NCI-H1105 treated with DMSO at 0.1 percent for 48 hours (cell line): Measurements from ENCODE around the gene SDK1.

ENCODE experiments used
- DNase-seq: peaks from one replicate; lab custom pipeline; 2025; lab: John Stamatoyannopoulos, UW

The SDK1 gene

DNA sequence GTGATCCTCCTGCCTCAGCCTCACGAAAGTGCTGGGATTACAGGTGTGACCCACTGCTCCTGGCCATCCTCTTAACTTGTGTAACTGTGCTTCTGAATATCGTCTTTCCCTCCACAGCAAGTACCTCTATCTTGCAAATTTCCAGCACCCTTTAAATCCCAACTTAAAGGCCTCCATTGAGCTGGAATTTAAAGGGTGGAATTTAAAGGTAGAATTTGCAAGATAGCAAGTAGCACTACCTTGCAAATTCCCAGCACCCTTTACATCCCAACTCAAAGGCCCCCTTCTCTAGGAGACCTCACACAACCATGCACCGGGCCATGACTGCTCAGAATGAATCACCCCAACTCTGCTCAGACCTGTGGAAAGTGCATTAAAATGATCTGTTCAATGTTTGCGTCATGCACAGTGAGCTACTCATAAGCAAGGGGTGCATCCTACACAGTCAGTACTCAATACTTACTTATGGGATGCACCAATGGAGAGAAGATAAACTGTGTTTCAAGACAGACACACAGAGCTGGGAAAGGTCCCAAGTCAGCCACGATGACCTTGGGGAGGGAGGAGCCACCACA lies 17.8 kb upstream of the SDK1 start:
- no peak for DNase-seq

DNA sequence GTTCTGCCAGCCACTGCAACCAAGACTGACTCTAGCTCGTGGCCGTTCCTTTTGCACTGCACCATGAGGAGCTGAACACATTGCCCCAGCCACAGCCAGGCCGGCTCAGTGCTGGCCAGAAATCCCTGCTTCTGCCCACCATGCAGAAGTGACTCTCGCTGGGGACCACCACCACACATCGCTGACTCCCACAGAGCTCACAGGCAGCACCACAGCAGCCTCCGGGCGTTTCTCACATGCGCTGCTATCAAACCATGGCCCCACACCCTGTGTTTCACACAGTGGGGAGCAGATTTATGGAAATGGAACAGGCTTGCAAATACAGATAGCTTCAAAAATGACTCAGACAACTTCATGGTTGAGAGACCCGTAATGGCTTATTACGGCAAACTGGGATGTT lies 15.4 kb upstream of the SDK1 start:
- DNase-seq = no peak

DNA sequence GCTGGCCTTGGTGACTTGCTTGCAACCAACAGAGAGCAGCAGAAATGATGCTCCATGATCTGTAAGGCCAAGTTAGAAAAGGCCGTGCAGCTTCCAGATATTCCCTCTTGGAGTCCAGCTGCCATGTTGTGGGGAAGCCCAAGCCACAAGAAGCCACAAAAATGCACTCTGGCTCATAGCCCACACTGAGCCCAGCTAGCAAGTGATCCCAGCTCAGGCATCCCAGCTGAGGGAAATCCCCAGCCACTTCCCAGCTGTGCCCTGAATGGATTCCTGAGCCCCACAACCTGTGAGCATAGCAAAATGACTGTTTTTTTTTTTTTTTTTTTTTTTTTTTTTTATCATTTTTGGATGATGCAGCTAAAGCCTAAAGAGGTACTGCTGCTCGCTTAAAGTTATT lies 11.1 kb upstream of the SDK1 start:
- DNase-seq = no peak

DNA sequence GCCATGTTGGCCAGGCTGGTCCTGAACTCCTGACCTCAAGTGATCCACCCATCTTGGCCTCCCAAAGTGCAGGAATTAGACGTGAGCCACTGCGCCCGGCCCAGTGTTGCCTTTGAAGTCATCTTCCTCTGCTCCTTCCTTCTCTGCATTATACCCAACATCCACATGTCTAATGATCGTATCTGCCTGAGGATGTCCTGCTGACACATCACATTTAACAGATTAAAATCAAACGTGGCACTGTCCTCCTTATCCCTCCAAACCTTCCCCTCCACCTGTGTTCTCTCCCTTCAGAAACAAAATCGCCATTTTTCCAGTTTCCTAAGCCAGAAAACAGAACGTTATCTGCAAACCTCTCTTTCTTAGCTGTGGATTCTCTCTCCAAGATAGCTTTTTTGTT lies 8.4 kb upstream of the SDK1 start:
- no peak for DNase-seq

DNA sequence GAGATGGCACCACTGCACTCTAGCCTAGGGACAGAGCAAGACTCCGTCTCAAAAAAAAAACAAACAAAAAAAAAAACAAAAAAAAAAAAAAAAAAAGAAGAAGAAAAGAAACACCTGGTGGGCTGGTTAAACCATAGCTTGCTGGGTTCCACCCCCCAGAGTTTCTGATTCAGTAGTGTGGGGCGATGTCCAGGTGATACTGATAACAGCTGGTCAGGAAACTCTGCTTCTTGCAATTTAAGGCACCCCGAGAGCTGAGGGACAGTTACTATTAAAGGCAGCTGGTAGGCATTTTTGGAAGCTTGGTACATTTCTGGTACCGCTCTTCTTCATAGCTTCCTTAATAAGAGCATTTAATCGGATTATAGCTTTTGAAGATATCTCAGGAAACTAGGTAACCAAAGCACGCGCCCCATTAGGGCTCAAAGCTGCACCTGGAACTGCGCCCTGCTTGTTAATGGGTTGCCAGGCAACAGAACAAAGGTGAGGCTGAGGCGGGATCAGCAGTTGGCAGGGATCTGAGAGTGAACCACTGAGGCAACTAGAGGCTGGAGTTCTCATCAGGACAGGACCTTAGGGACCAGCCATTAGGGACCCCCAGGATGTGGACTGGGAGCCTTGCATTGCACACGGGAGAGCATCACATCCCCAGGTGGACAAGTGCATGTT lies 6.5 kb upstream of the SDK1 start:
- DNase-seq = peak; percentile 88

DNA sequence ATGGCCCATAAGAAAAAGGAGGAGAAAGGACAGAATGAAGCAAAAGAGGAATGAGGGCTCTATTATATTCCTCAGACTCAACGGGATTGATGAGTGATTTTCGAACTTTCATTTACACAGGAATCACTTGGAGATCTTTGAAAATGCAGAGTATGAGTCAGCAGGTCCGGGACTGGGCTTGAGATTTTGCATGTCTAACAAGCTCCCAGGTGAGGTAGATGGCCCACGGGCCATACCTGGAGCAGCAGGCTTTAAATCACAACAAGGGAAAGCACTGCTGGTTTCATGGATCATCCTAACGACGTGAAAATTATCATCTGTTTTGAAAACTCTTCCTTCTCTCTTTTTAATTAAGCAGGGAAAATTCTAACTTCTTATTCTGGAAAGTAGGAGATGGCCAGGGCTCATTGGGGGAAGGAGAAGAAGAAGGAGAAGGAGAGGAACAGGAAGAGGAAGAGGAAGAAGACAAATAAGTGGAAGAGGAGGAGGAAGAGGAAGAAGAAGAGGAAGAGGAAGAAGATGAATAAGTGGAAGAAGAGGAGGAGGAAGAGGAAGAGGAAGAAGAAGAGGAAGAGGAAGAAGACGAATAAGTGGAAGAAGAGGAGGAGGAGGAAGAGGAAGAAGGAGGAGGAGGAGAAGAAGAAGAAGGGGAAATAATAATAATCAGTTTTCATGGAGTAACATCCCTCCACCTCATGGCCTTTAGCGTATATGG lies 3.8 kb upstream of the SDK1 start:
- no peak for DNase-seq

DNA sequence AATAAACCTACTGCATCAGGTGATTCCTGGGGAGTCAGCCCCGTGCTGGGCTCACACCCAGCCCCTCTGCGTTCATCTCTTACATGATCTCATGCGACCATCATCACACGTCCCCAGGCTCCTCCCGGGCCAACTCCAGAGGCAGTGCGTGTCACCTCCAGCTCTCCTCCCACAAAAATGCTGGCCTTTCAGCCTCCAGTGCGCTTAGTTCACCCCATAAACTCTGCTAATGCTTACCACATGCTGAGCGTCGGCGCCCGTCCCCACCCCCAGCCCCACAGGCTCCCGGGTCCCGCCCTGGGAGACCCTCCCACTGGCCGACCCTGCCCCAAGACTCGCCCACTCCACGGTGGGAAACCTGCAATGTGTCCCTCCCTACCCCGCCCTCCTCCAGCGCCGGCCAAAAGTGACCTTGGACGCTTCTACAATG lies 816 bp upstream of the SDK1 start:
- DNase-seq = no peak

DNA sequence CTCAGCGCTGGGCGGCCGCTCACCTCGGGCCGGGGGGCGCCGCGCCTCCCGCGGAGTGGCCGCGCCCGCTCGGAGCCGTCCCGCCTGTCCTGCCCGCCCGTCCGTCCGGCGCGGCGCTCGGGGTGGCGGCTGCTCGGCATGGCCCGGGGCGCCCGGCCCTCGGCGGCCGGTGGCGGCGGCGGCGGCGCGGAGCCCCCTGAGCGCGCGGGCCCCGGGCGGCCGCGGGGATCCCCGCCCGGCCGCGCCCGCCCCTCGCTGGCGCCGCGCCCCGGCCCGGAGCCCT lies 338 bp downstream of the SDK1 start:
- no peak for DNase-seq

DNA sequence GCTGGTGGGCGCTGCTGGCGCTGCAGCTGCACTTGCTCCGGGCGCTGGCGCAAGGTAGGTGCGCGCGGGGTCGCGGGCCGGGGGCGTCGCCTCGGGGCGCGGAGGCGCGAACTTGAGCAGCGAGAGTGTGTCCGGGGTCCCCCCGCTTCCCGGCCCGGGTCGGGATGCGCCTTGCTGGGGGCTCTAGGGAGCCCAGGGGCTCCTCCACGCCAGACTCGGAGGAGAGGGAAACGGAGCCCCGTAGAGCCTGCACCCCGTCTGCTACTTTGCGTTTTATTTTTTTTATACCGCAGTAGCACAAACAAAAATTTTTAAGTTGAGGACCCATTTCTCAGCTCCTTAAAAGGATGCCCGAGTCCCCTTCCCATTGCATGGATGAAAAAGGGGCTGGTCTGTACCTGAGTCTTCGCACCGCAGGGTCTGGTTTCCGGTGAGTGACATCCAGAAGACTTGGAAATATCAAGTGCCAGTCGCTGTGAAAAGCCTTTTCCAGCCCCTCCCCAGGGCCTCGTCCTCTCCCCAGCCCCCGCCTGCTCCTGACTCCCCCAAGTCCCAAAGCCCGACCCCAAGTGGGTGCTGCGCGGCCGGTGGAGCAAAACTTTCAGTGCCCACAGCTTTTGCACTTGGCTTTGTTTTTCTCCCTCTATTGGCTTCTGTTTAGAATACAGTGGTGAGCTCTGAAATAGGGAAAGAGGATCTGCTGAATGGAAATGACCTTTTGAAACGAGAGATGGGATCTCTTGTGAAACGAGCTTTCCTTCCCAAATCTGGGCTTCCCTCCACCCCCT lies 973 bp downstream of the SDK1 start:
- peak; percentile 51 for DNase-seq

DNA sequence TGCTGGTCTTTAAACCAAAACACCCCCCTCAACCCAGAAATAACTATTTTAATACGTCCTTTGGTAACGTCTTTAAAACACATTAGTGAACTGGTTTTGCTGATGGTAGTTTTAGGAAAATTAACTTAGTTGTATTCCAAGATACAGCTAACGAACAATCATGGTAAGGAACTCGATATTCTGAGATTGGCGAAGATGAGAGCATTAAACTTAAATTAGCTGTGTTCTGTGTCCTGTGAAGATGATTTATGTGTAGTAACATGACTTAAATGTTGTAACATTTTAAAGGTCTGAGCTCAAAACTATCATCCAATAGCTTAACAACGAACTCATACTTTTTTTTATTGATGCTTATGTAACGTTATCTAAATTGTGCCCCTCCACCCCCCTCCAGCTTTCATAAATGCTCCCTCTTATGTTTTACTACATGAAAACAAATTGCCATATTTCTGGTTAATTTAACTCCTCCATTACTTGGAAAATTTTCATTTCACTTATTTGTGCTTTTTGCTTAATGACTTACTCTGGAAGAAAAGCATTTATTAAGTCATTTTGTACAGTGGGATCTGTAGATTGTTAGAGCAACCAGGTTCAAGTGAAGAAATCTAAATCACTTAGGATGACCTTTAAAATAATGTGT lies 1.7 kb downstream of the SDK1 start:
- no peak for DNase-seq

DNA sequence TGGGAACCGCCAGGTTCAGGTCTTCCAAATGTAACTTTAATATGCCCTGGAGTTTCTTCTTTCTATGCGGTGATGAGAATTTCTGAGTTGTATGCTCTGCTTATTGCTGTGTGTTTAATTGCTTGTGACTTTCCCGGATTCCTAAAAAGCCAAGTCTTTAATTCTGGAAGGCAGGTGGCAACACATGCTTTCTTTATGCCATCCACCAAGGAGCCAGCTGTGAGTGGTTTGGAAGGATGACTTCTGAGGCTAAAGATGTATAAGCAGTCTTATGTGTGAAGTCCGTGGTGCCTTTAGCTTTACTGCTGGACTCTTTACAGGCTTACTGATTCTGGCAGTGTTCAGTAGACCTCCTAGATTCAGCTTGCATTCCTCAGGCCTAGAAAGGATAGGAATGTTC lies 3.1 kb downstream of the SDK1 start:
- DNase-seq = no peak

DNA sequence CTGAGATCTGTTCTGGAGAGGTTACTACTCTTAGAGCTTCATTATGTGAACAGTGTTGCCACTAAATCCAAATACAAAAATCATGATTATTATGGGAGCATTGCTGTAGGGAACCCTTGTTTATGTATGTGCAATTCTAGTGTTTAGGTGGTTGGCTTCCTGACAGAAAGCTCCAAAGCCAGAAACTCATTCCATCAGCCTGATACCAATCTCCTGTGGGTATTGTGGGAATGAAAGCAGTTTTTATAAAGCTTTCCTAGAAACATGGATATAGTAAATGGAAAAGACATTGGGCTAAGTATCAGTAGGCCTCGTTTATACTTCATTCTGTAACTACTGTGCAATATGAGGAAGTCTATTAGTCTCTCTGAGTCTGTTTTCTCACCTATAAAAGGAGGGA lies 6.4 kb downstream of the SDK1 start:
- DNase-seq = no peak

DNA sequence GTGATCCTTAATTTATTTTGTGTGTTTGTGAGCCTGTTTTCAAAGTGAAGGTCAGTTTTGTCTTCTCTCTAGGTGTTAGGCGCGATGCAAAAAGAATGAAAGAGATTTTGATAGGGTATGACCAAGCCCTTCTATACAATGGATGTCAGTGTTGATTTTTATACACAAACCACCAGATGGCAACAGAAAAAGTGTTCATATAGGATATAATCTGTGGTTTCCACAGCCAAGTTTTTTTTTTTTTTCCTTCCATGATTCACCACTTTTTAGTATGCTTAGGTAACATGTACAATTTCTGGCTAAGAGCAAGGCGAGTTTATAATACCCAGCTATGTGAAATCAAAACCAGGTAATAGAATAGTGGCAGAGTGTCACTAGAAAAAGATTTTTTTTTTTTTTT lies 8.1 kb downstream of the SDK1 start:
- no peak for DNase-seq

DNA sequence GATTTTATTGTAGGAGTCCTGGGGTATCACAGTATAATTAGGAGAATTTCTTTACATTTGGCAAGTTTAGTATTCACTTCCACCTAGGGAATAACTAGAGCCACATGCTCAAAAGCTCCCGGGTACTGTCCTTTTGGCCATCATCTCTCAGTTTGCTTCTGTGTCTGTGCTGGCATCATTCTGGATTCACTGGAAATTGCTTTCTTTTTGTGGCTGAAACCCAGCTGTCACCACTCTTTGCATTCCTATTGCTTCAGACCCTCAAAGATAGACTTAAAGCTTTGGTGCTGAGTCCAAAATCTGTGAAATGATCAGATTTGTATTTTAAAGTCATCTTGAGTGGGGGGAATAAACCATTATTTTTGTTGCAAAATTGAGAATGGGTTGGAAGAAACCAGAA lies 8.9 kb downstream of the SDK1 start:
- DNase-seq = no peak

DNA sequence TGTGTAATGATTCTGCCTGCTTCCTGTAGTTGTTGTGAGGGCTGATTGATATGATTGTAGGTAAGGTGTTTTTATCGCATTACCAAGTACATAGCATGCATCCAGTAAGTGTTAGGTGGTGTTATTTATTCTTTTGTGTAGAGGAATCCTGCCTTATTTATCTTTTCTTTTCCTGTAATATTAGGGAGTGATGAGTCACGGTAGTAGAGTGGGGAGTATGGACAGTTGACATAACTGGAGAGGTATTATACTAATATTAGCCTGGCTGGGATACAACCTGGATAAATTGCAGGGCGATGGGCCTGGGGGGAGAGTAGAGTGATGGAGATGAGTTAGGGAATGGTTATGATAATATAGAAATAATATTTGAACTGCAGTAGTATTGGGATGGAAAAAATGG lies 9.8 kb downstream of the SDK1 start:
- DNase-seq = no peak

DNA sequence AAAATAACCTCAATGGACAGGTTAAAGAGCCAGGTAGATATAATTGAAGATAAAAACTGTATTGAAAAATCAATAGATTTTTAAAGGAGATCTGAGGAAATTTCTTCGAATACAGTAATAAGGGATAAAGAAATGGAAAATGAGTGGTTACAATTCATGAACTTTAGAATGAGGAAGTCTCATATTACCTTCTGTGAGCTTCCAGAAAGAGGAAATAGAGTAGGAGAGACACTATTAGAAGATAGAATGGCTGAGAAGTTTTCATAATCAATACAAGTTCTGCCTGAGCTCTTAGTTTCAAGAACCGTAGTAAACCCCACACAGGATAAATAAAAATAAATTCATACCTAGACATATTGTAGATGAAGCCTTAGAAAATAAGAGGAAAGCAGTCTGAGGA lies 11.5 kb downstream of the SDK1 start:
- no peak for DNase-seq

DNA sequence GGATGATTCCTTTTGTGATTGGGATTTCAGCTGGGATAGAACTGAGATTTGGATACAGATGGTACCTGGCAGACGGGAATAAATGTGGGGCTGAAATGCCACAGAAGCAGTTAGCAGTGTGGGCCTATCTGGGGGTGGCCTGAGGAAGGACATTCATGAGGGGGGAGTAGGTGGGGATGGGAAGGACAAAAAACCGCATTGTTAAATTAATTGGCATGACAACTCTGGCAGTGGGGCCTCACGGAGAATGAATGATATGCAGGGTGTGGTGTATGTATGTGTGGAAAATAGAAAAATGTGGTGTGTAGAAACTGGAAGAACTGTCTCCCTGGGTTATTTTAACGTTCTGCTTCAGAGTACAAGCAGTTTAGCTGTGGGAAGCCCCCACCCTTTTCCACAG lies 17.8 kb downstream of the SDK1 start:
- no peak for DNase-seq

DNA sequence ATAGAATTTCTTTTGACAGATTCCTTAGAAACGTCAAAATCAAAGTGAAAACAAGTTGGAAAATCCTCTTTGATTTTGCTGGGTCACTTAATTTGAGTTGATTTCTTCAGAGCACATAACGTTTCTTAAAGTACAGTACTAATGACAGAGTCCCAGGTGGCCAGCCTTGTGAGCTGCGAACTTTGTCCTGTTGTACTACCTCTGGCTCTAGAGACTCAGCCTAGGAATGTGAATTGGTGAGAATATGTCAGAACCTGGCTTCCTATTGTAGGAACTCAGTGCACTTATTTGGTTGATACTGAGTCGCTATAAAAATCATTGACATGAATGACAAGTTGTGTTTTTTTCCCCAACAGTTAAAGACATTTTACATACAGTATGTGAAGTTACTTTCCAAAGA lies 20.2 kb downstream of the SDK1 start:
- no peak for DNase-seq

DNA sequence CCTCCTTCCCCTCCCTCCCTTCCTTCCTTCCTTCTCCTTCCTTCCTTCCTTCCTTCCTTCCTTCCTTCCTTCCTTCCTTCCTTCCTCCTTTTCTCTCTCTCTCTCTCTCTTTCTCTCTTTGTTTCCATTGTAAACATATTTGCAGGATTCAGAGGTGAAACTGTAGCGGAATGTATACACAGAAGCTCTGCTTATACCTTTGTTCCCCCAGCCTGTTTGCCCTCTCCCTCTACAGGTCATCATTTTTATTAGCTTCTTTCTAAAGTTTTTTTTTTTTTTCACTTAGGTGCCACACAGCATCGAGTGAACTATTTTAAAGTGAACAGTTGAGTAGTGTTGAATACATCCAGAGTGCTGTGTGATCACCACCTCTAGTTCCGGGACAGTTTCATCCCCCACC lies 20.7 kb downstream of the SDK1 start:
- no peak for DNase-seq

DNA sequence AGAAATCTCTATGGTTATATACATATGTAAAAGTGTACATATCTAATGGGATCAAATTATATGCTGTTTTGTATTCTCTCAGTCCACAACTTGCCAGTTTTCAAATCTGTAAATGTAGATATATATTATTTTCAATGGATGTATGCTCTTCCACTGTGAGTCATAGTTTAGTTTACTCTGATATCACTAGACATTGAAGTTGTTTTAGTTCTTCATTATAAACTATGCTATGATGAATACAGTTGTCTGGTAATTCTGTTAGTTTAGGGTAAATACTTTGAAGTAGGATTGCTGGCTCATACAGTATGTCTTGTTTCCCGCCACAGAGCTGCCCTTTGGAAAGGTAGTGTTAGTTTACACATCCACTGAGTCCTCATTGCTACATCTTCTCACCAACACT lies 25.2 kb downstream of the SDK1 start:
- no peak for DNase-seq

DNA sequence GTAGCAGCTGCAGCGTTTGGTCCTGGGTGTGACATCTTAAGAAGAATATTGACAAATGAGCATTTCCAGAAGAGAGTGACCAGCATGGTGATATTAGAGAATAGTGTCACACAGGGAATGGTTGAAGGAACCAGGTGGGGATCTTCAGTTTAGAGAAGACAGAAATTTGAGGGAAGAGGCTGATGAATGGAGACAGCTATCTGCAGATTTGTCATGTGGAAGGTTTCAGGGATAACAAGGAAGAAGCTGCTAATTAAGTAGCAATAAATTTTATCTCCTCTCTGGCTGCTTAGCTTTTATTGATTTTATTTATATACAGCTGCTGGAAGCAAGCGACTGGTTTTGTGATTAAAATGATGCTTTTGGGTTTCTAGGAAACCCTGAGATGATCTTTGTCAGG lies 26.0 kb downstream of the SDK1 start:
- DNase-seq = no peak

DNA sequence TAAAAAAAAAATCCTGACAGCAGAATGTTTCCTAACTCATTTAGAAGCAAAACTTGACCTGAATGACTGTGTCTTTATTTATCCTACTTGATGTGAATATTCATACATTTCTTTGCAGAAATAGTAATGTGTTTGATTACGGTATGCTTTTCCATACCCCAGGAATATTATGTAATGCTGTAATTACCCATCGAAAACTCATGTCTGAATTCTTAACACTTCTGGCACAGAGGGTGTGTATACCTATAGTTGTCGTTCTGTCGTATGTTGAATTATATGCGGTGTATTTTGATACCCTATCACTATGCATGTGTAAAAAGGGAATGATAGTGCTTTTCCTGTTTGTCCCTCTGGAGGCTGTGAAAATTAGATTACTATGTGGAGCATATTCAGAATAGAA lies 26.6 kb downstream of the SDK1 start:
- DNase-seq = no peak

DNA sequence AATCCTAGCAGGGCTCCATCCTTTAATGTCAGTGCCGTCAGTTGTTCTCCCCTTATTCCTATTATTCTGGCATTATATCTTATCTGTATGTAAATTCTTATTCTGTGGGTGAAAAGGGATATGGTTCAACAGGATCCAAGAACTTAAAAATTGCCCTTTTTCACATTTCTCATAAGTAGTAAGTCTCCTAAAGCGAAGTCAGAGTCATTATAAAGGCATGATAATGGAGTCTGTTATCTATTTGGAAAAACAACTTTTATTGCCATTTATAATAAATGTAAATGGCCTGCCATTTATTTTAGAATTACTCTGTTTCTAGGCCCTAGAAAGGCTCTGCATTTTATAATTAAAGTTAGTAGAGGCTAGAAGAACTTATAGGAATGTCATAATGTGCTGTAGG lies 31.3 kb downstream of the SDK1 start:
- DNase-seq = no peak
